Calu3 (cell line): ENCODE measurements around the gene RRP9. TPM values are rescaled to one million over a fixed set of nuclear protein-coding genes. Genes with fewer than 3 reads are reported as not detected.

ENCODE experiments used
- BruUV-seq: library from RNA; stranded (reverse); fragments of 400-500 nt; replicated peaks from 2 replicates; lab custom pipeline; 2021; lab: Mats Ljungman, UMichigan
- CTCF ChIA-PET: fragments of 300-600 bp; sonication (Branson Sonifier 250); formaldehyde crosslinking; loops from one replicate; lab custom pipeline; 2022; ENCODE audit warnings: antibody characterized with exemption; lab: Charles Lee
- DNase-seq: peaks from one replicate; pipeline ENCODE4 v3.0.0; 2022
- H3K27ac Mint-ChIP-seq: one replicate; pipeline ENCODE4 v1.8.0; 2022; ENCODE audit warnings: mixed read lengths; ENCODE audit not compliant: unreplicated experiment
- H3K27me3 Mint-ChIP-seq: one replicate; pipeline ENCODE4 v1.8.0; 2022; ENCODE audit warnings: mixed read lengths; ENCODE audit not compliant: unreplicated experiment
- H3K36me3 Mint-ChIP-seq: one replicate; pipeline ENCODE4 v1.8.0; 2022; ENCODE audit warnings: mild to moderate bottlenecking, moderate library complexity, mixed read lengths; ENCODE audit not compliant: insufficient read depth, unreplicated experiment
- H3K4me1 Mint-ChIP-seq: one replicate; pipeline ENCODE4 v1.8.0; 2022; ENCODE audit warnings: mild to moderate bottlenecking, low read depth, mixed read lengths; ENCODE audit not compliant: unreplicated experiment
- H3K4me3 Mint-ChIP-seq: one replicate; pipeline ENCODE4 v1.8.0; 2022; ENCODE audit warnings: mild to moderate bottlenecking, low read depth, moderate library complexity, mixed read lengths; ENCODE audit not compliant: unreplicated experiment
- H3K9me3 Mint-ChIP-seq: one replicate; pipeline ENCODE4 v1.8.0; 2022; ENCODE audit warnings: low read depth, mixed read lengths; ENCODE audit not compliant: unreplicated experiment
- CTCF ChIP-seq: fragments of 200-600 bp; IDR thresholded peaks from one replicate; pipeline ENCODE4 v1.8.0; 2022; ENCODE audit warnings: antibody characterized with exemption; ENCODE audit not compliant: unreplicated experiment
- intact Hi-C: fragments of 100-400 bp; cut with micrococcal nuclease; formaldehyde crosslinking; loops from one replicate; pipeline ENCODE4 v1.10.0; 2022; ENCODE audit not compliant: unreplicated experiment
- total RNA-seq: library from RNA; stranded (reverse); gene quantifications from 2 replicates; pipeline ENCODE4 v1.2.3, GENCODE V29; 2022

RRP9 gene
- total RNA-seq, 1 experiment from 2014 or later = 39.3 TPM

- H3K36me3 Mint-ChIP-seq = peaks cover 43% of the 10 kb centered on the region
- H3K27ac Mint-ChIP-seq = peak overlapping the region; percentile 4
- intact Hi-C loops = loop anchor here (1.0 to 5.0 kb wide), 2 partner anchors 33 to 116 kb away; partner anchors contain the start of genes ABHD14B and DUSP7
- TF ChIP-seq CTCF = no peak
- H3K4me1 Mint-ChIP-seq = peaks cover 15% of the 10 kb centered on the region
- no peaks in the 10 kb centered on the region for H3K27me3 Mint-ChIP-seq
- H3K9me3 Mint-ChIP-seq = no peaks in the 10 kb centered on the region
- TSS peak; percentile 50 for BruUV-seq
- DNase-seq = no peak
- CTCF ChIA-PET = interaction anchor here (0.6 to 3.4 kb wide), 6 partner anchors 26 to 297 kb away, joined by 3 to 30 read pairs (median 4); partner anchors contain the start of genes ABHD14A, ABHD14B, ACY1 and PCBP4
- peak overlapping the region; percentile 62 for H3K4me3 Mint-ChIP-seq
Measured at GRCh38 chr3:51940648-51941462, 849 bp downstream of the RRP9 start.

GRCh38 chr3:51938780-51939425 lies 2.8 kb downstream of the RRP9 start:
- no TSS peak for BruUV-seq
- Mint-ChIP-seq H3K4me3 (no peak overlapping the region), H3K27me3 (no peaks in the 10 kb centered on the region), H3K36me3 (peaks cover 52% of the 10 kb centered on the region), H3K27ac (no peak overlapping the region), H3K9me3 (no peaks in the 10 kb centered on the region), H3K4me1 (peaks cover 15% of the 10 kb centered on the region)
- no peak for TF ChIP-seq CTCF
- DNase-seq = no peak
- intact Hi-C loops = no loop called here
- CTCF ChIA-PET = no interaction called here

- Mint-ChIP-seq H3K36me3 (peaks cover 56% of the 10 kb centered on the region), H3K27me3 (no peaks in the 10 kb centered on the region), H3K27ac (no peak overlapping the region), H3K4me3 (no peak overlapping the region), H3K4me1 (peaks cover 11% of the 10 kb centered on the region), H3K9me3 (no peaks in the 10 kb centered on the region)
- CTCF ChIA-PET = no interaction called here
- intact Hi-C loops = no loop called here
- no peak for TF ChIP-seq CTCF
- BruUV-seq = no TSS peak
- no peak for DNase-seq
Measured at GRCh38 chr3:51937611-51938450, 3.9 kb downstream of the RRP9 start.

- Mint-ChIP-seq H3K27ac (no peak overlapping the region), H3K9me3 (no peaks in the 10 kb centered on the region), H3K4me3 (no peak overlapping the region), H3K36me3 (peaks cover 48% of the 10 kb centered on the region), H3K4me1 (peaks cover 9% of the 10 kb centered on the region), H3K27me3 (no peaks in the 10 kb centered on the region)
- TF ChIP-seq CTCF = no peak
- intact Hi-C loops = no loop called here
- DNase-seq = no peak
- CTCF ChIA-PET = no interaction called here
- no TSS peak for BruUV-seq
Measured at GRCh38 chr3:51937014-51937413, 4.7 kb downstream of the RRP9 start.
